HEK293T (cell line): ENCODE data around the gene CADM1.

ENCODE experiments used
- CTCF ChIA-PET: fragments of 350-600 bp; formaldehyde crosslinking; extraction: SDS; loops from one replicate; lab custom pipeline; 2021; ENCODE audit warnings: antibody characterized with exemption, inconsistent platforms; lab: Yijun Ruan, JAX
- POLR2A ChIA-PET: fragments of 350-600 bp; formaldehyde crosslinking; extraction: SDS; loops from one replicate; lab custom pipeline; 2020; ENCODE audit warnings: antibody characterized with exemption, inconsistent platforms; lab: Yijun Ruan, JAX
- DNase-seq: peaks from one replicate; pipeline ENCODE4 v3.0.0; 2012; ENCODE audit warnings: mixed read lengths; ENCODE audit errors: extremely low spot score
- ARNT ChIP-seq: fragments of 450-650 bp; IDR thresholded peaks from 2 replicates; pipeline ENCODE4 v1.6.1; 2017; ENCODE audit warnings: mild to moderate bottlenecking
- BHLHE40 ChIP-seq: fragments of 450-650 bp; IDR thresholded peaks from 2 replicates; pipeline ENCODE4 v1.6.1; 2016; ENCODE audit warnings: mild to moderate bottlenecking, moderate library complexity, borderline replicate concordance
- CTBP1 ChIP-seq: fragments of 450-650 bp; IDR thresholded peaks from 2 replicates; pipeline ENCODE4 v1.6.1; 2016; ENCODE audit warnings: borderline replicate concordance
- ELF4 ChIP-seq: fragments of 450-650 bp; IDR thresholded peaks from 2 replicates; pipeline ENCODE4 v1.6.1; 2017; ENCODE audit warnings: antibody characterized with exemption
- FOXA1 ChIP-seq: fragments of 450-650 bp; IDR thresholded peaks from 2 replicates; pipeline ENCODE4 v1.6.1; 2016; ENCODE audit warnings: mild to moderate bottlenecking
- FOXK2 ChIP-seq: fragments of 450-650 bp; IDR thresholded peaks from 2 replicates; pipeline ENCODE4 v1.6.1; 2016; ENCODE audit warnings: mild to moderate bottlenecking
- FOXM1 ChIP-seq: fragments of 450-650 bp; IDR thresholded peaks from 2 replicates; pipeline ENCODE4 v1.6.1; 2017; ENCODE audit warnings: mild to moderate bottlenecking, borderline replicate concordance
- HDGF ChIP-seq: fragments of 450-650 bp; IDR thresholded peaks from 2 replicates; pipeline ENCODE4 v1.6.1; 2017; ENCODE audit warnings: antibody characterized with exemption, borderline replicate concordance
- L3MBTL2 ChIP-seq: fragments of 450-650 bp; conservative IDR thresholded peaks from 2 replicates; pipeline ENCODE4 v1.6.1; 2016; ENCODE audit warnings: mild to moderate bottlenecking
- LEF1 ChIP-seq: fragments of 450-650 bp; IDR thresholded peaks from 2 replicates; pipeline ENCODE4 v1.6.1; 2017; ENCODE audit warnings: mild to moderate bottlenecking, borderline replicate concordance
- NFRKB ChIP-seq: fragments of 450-650 bp; IDR thresholded peaks from 2 replicates; pipeline ENCODE4 v1.6.1; 2016; ENCODE audit warnings: mild to moderate bottlenecking, moderate library complexity
- PKNOX1 ChIP-seq: fragments of 450-650 bp; IDR thresholded peaks from 2 replicates; pipeline ENCODE4 v1.6.1; 2016
- SP1 ChIP-seq: fragments of 450-650 bp; IDR thresholded peaks from 2 replicates; pipeline ENCODE4 v1.6.1; 2017
- SUZ12 ChIP-seq: fragments of 450-650 bp; IDR thresholded peaks from 2 replicates; pipeline ENCODE4 v1.6.1; 2016; ENCODE audit warnings: mild to moderate bottlenecking
- TARDBP ChIP-seq: fragments of 450-650 bp; IDR thresholded peaks from 2 replicates; pipeline ENCODE4 v1.6.1; 2016
- ZNF384 ChIP-seq: fragments of 450-650 bp; IDR thresholded peaks from 2 replicates; pipeline ENCODE4 v1.6.1; 2016

The CADM1 gene

GRCh38 chr11:115213007-115213406 lies 291.2 kb downstream of the CADM1 start:
- ChIA-PET POLR2A (no interaction called here), CTCF (no interaction called here)
- TF ChIP-seq SUZ12 (no peak), ELF4 (no peak), SP1 (no peak), LEF1 (no peak), NFRKB (no peak), ARNT (no peak), PKNOX1 (no peak), FOXK2 (no peak), FOXM1 (no peak), L3MBTL2 (no peak), FOXA1 (no peak), HDGF (no peak), BHLHE40 (no peak), ZNF384 (no peak), TARDBP (no peak), CTBP1 (no peak)
- no peak for DNase-seq

GRCh38 chr11:115208808-115209259 lies 295.4 kb downstream of the CADM1 start:
- ChIA-PET CTCF (interaction anchor here (0.7 kb wide), 1 partner anchor 1530 kb away, joined by 3 read pairs; no protein-coding TSS in a partner anchor), POLR2A (no interaction called here)
- DNase-seq = no peak
- TF ChIP-seq LEF1 = no peak
- TF ChIP-seq CTBP1 = no peak
- no peak for TF ChIP-seq ELF4
- no peak for TF ChIP-seq PKNOX1
- no peak for TF ChIP-seq FOXA1
- no peak for TF ChIP-seq BHLHE40
- no peak for TF ChIP-seq TARDBP
- no peak for TF ChIP-seq FOXM1
- TF ChIP-seq ZNF384 = no peak
- TF ChIP-seq SP1 = no peak
- TF ChIP-seq HDGF = no peak
- no peak for TF ChIP-seq FOXK2

GRCh38 chr11:115207916-115208315 lies 296.3 kb downstream of the CADM1 start:
- DNase-seq = no peak
- TF ChIP-seq ZNF384 (no peak), SUZ12 (no peak), SP1 (no peak), TARDBP (no peak), HDGF (no peak), ARNT (no peak), FOXM1 (no peak), FOXK2 (no peak), L3MBTL2 (no peak), NFRKB (no peak), CTBP1 (no peak), LEF1 (no peak), FOXA1 (no peak), ELF4 (no peak)
- ChIA-PET POLR2A (no interaction called here), CTCF (interaction anchor here (1.7 kb wide), 1 partner anchor 8 kb away, joined by 5 read pairs; no protein-coding TSS in a partner anchor)

- POLR2A ChIA-PET = no interaction called here
- CTCF ChIA-PET = interaction anchor here (1.7 kb wide), 1 partner anchor 9 kb away, joined by 5 read pairs; no protein-coding TSS in a partner anchor
- no peak for TF ChIP-seq L3MBTL2
- TF ChIP-seq ZNF384 = 0 out of 2 replicates have a peak, but pooled peaks have one; percentile 29
- peak; percentile 32 for DNase-seq
These were observed 297.0 kb downstream of the CADM1 start for GRCh38 chr11:115207166-115207591.

- no peak for DNase-seq
- CTCF ChIA-PET = interaction anchor here (0.6 to 1.7 kb wide), 2 partner anchors 10 to 89 kb away, joined by 3 to 5 read pairs; no protein-coding TSS in a partner anchor
- TF ChIP-seq PKNOX1 (no peak), TARDBP (no peak), ZNF384 (peak; percentile 89)
- POLR2A ChIA-PET = no interaction called here
These were observed 297.7 kb downstream of the CADM1 start for GRCh38 chr11:115206365-115207022.

- TF ChIP-seq LEF1 = no peak
- no peak for TF ChIP-seq SUZ12
- no peak for TF ChIP-seq BHLHE40
- POLR2A ChIA-PET = no interaction called here
- CTCF ChIA-PET = interaction anchor here (1.4 kb wide), 1 partner anchor 13 kb away, joined by 6 read pairs; no protein-coding TSS in a partner anchor
- DNase-seq = no peak
These were observed 301.2 kb downstream of the CADM1 start for GRCh38 chr11:115202900-115203552.
